ENCODE measurements around the gene POU2F3.
A peak's percentile ranks its signal among the peaks of the same experiment; 100 is the strongest.

Gene POU2F3

GRCh38 chr11:120226242-120226641, 13.7 kb upstream of the POU2F3 start:
- TF ChIP-seq CTCF (IDR thresholded peaks at IDR 0.05; ENCODE audit: borderline replicate concordance, insufficient read depth, low read depth, low read length), result no peak

GRCh38 chr11:120226714-120227113, 13.2 kb upstream of the POU2F3 start:
- H3K4me3 ChIP-seq (ENCODE audit: low read depth, low read length), result no peak overlapping the region
- TF ChIP-seq CTCF (IDR thresholded peaks at IDR 0.05; ENCODE audit: borderline replicate concordance, insufficient read depth, low read depth, low read length), result no peak

More at GRCh38 chr11:120226242-120226641, 13.7 kb upstream of the POU2F3 start:
- no peak overlapping the region for H3K4me3 ChIP-seq (ENCODE audit: low read depth, low read length)

GRCh38 chr11:120227228-120227852, 12.6 kb upstream of the POU2F3 start:
- no peak for TF ChIP-seq CTCF (IDR thresholded peaks at IDR 0.05; ENCODE audit: borderline replicate concordance, insufficient read depth, low read depth, low read length)
- no peak overlapping the region for H3K4me3 ChIP-seq (ENCODE audit: low read depth, low read length)

GRCh38 chr11:120228794-120229384, 11.1 kb upstream of the POU2F3 start:
- H3K4me3 ChIP-seq (ENCODE audit: low read depth, low read length), result no peak overlapping the region
- TF ChIP-seq CTCF (IDR thresholded peaks at IDR 0.05; ENCODE audit: borderline replicate concordance, insufficient read depth, low read depth, low read length), result peak; percentile 54; the same call in 1 of the 2 replicates

- H3K4me3 ChIP-seq (ENCODE audit: low read depth, low read length), result no peak overlapping the region
- TF ChIP-seq CTCF (IDR thresholded peaks at IDR 0.05; ENCODE audit: borderline replicate concordance, insufficient read depth, low read depth, low read length), result peak; percentile 52; the same call in 1 of the 2 replicates
Measured at GRCh38 chr11:120229451-120230424, 10.2 kb upstream of the POU2F3 start.

GRCh38 chr11:120230433-120231071, 9.4 kb upstream of the POU2F3 start:
- H3K4me3 ChIP-seq (ENCODE audit: low read depth, low read length), result no peak overlapping the region
- TF ChIP-seq CTCF (IDR thresholded peaks at IDR 0.05; ENCODE audit: borderline replicate concordance, insufficient read depth, low read depth, low read length), result no peak

Measured in GM12875 (cell line).